Measurements from ENCODE around the gene DACT1. TPM values are rescaled to one million over a fixed set of nuclear protein-coding genes. Genes with fewer than 3 reads are reported as not detected.

Gene DACT1
- total RNA-seq, 4 donors from 2014 or later: 2.3 to 6.4 (median 3.2) TPM

GRCh38 chr14:58680698-58681097 lies 42.9 kb downstream of the DACT1 start:
- TF ChIP-seq, protein P1, sequence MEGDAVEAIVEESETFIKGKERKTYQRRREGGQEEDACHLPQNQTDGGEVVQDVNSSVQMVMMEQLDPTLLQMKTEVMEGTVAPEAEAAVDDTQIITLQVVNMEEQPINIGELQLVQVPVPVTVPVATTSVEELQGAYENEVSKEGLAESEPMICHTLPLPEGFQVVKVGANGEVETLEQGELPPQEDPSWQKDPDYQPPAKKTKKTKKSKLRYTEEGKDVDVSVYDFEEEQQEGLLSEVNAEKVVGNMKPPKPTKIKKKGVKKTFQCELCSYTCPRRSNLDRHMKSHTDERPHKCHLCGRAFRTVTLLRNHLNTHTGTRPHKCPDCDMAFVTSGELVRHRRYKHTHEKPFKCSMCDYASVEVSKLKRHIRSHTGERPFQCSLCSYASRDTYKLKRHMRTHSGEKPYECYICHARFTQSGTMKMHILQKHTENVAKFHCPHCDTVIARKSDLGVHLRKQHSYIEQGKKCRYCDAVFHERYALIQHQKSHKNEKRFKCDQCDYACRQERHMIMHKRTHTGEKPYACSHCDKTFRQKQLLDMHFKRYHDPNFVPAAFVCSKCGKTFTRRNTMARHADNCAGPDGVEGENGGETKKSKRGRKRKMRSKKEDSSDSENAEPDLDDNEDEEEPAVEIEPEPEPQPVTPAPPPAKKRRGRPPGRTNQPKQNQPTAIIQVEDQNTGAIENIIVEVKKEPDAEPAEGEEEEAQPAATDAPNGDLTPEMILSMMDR (IDR thresholded peaks at IDR 0.05; ENCODE audit: low read depth): no peak

DNA sequence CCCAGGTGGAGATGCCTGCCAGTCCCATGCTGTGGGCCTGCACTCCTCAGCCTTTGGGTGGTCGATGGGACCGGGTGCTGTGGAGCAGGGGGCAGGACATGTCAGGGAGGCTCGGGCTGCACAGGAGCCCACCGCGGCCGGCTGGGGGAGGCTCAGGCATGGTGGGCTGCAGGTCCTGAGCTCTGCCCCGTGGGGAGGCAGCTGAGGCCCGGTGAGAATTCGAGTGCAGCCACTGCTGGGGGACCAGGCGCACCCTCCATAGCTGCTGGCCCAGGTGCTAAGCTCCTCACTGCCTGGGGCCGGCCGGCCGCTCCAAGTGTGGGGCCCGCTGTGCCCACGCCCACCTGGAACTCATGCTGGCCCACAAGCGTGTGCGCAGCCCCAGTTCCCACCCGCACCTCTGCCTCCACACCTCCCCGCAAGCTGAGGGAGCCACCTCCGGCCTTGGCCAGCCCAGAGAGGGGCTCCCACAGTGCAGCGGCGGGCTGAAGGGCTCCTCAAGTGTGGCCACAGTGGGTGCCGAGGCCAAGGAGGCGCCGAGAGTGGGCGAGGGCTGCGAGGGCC lies 49.6 kb downstream of the DACT1 start:
- TF ChIP-seq, protein P1 (IDR thresholded peaks at IDR 0.05; ENCODE audit: low read depth): no peak

GRCh38 chr14:58690801-58691516 lies 53.2 kb downstream of the DACT1 start:
- TF ChIP-seq, protein P1 (IDR thresholded peaks at IDR 0.05; ENCODE audit: low read depth): no peak

- TF ChIP-seq, protein P1 (IDR thresholded peaks at IDR 0.05; ENCODE audit: low read depth): no peak
Measured at GRCh38 chr14:58693048-58693447, 55.3 kb downstream of the DACT1 start.

- TF ChIP-seq, protein P1 (IDR thresholded peaks at IDR 0.05; ENCODE audit: low read depth): no peak
Measured at GRCh38 chr14:58695514-58695913, 57.8 kb downstream of the DACT1 start.

DNA sequence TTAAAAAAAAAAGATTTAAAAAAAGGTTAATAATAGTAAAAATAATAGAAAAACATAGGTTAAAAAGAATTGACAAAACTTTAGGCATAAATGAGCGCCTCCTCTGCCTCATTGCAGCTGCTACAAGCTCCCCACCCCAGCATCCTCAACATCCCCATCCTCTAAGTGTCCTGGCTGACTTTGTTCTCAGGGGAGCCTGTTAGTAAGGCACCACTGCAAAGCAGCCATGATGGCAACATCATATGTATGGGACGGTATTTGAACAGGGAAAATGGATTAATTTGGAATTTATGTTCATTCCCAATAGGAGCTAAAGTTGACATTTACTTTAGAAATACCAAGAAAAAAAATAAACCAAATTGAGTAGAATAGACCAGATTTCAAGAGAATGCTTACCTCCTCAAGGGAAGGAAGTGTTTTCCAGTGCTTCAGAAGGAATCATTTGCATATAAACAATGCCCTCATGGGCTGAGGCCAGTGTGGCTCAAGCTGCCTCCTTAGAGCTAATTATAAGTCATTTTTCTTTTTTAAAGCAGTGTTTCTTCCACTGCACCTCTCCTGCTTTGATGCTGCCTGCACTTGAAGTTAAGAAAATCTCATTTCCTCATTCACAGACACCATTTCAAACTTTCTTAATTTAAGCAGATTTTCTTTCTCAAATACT lies 59.6 kb downstream of the DACT1 start:
- TF ChIP-seq, protein P1 (IDR thresholded peaks at IDR 0.05; ENCODE audit: low read depth): no peak

Other genes with a start within 250 kb of the DACT1 start
- gene TOMM20L, start 242.0 kb upstream of the DACT1 start, total RNA-seq: 1 to 10 TPM in 1 of 4 donors, not detected in 3; 2.6 TPM
- 10 to 100 TPM; 35.4 to 57.8 (median 47.3) TPM for gene TIMM9, start 210.4 kb upstream of the DACT1 start, total RNA-seq
- 10 to 100 TPM; 13.4 to 18.6 (median 14.7) TPM for gene KIAA0586, start 210.2 kb upstream of the DACT1 start, total RNA-seq

All from subcutaneous adipose tissue (tissue), 4 donors.